GM12878 (cell line): ENCODE results near the gene UBAP2. TPM values are rescaled to one million over a fixed set of nuclear protein-coding genes. Genes with fewer than 3 reads are reported as not detected.

Experiments
- ATAC-seq: fragments of 200-7000 bp; cut with Tn5 transposase; 3 replicates; pipeline ENCODE4 v1.9.1; 2020; ENCODE audit warnings: mild to moderate bottlenecking, moderate library complexity
- BruUV-seq: library from RNA; stranded (reverse); fragments of 400-500 nt; replicated peaks from 2 replicates; lab custom pipeline; 2021; lab: Mats Ljungman, UMichigan
- CTCF ChIA-PET: fragments of 300-600 bp; sonication (Branson Sonifier 250); formaldehyde crosslinking; extraction: SDS; loops from one replicate; lab custom pipeline; 2021; ENCODE audit warnings: inconsistent platforms; lab: Yijun Ruan, JAX
- POLR2A ChIA-PET: fragments of 350-600 bp; formaldehyde crosslinking; extraction: SDS; loops from one replicate; lab custom pipeline; 2021; ENCODE audit warnings: inconsistent platforms; lab: Charles Lee
- RAD21 ChIA-PET: fragments of 300-600 bp; sonication (Branson Sonifier 250); formaldehyde crosslinking; loops from one replicate; lab custom pipeline; 2023; ENCODE audit warnings: antibody characterized with exemption; ENCODE audit not compliant: unreplicated experiment; lab: Charles Lee
- SMC1A ChIA-PET: fragments of 300-600 bp; sonication (Branson Sonifier 250); formaldehyde crosslinking; loops from one replicate; lab custom pipeline; 2023; ENCODE audit not compliant: unreplicated experiment, uncharacterized antibody; lab: Charles Lee
- DNase-seq: peaks from one replicate; pipeline ENCODE4 v3.0.0-alpha.2; 2011; ENCODE audit warnings: low read depth, low spot score
- FAIRE-seq: peaks from 3 replicates; lab custom pipeline; 2011; peaks lifted over from hg19 to GRCh38; lab: Jason Lieb, UNC
- H2AFZ ChIP-seq: 2 replicates; pipeline ENCODE4 v1.6.0; 2011; ENCODE audit warnings: low read depth, low read length, control low read depth; ENCODE audit not compliant: control insufficient read depth
- H3K27ac ChIP-seq: 2 replicates; pipeline ENCODE4 v1.5.1; 2011; ENCODE audit warnings: control low read depth; ENCODE audit not compliant: control insufficient read depth, insufficient read depth
- H3K27me3 ChIP-seq, 2 experiments: replicated peaks in 1 of 2; 2 replicates each; pipeline versions ENCODE4 v1.6.0 to v1.6.1; 2011; ENCODE audit warnings: low read length in 1 of 2; ENCODE audit not compliant: control insufficient read depth in 2 of 2, insufficient read depth in 2 of 2
- H3K36me3 ChIP-seq, 2 experiments: 2 replicates each; pipeline ENCODE4 v1.5.1; 2011; ENCODE audit warnings: low read length in 1 of 2; ENCODE audit not compliant: control insufficient read depth in 2 of 2, insufficient read depth in 2 of 2
- H3K4me1 ChIP-seq: 2 replicates; pipeline ENCODE4 v1.6.1; 2011; ENCODE audit warnings: mild to moderate bottlenecking, low read length, moderate library complexity, mixed read lengths; ENCODE audit not compliant: control insufficient read depth, insufficient read depth
- H3K4me2 ChIP-seq: 2 replicates; pipeline ENCODE4 v1.6.0; 2011; ENCODE audit warnings: control low read depth; ENCODE audit not compliant: control insufficient read depth, insufficient read depth
- H3K4me3 ChIP-seq: fragments of 200-600 bp; sonication (generic); 2 replicates; pipeline ENCODE4 v1.5.1; 2016
- H3K79me2 ChIP-seq: 2 replicates; pipeline ENCODE4 v1.6.0; 2011; ENCODE audit warnings: low read length; ENCODE audit not compliant: control insufficient read depth, insufficient read depth
- H3K9ac ChIP-seq: 2 replicates; pipeline ENCODE4 v1.8.0; 2011; ENCODE audit warnings: low read length, control low read depth, mixed read lengths; ENCODE audit not compliant: control insufficient read depth, insufficient read depth
- H3K9me3 ChIP-seq: replicated peaks from 3 replicates; pipeline ENCODE4 v1.5.1; 2011; ENCODE audit warnings: mild to moderate bottlenecking, low read length; ENCODE audit not compliant: control insufficient read depth, insufficient read depth
- H4K20me1 ChIP-seq: 2 replicates; pipeline ENCODE4 v1.6.0; 2011; ENCODE audit not compliant: control insufficient read depth, insufficient read depth
- BHLHE40 ChIP-seq, 2 experiments: fragments of 450-650 bp in 1 of 2; IDR thresholded peaks; 2 replicates each; pipeline ENCODE4 v1.6.1; 2011 to 2017; ENCODE audit warnings: low read depth in 2 of 2, borderline replicate concordance in 1 of 2, improper control_type of control experiment in 1 of 2, low read length in 1 of 2, mild to moderate bottlenecking in 1 of 2
- NFXL1 ChIP-seq: fragments of 450-650 bp; IDR thresholded peaks from 2 replicates; pipeline ENCODE4 v1.6.1; 2017; ENCODE audit warnings: antibody characterized with exemption, mild to moderate bottlenecking, borderline replicate concordance
- SMAD1 ChIP-seq: fragments of 450-650 bp; IDR thresholded peaks from 2 replicates; pipeline ENCODE4 v1.6.1; 2018; ENCODE audit warnings: mild to moderate bottlenecking, low read depth; ENCODE audit not compliant: partially characterized antibody
- SREBF1 ChIP-seq: IDR thresholded peaks from 2 replicates; pipeline ENCODE4 v1.6.1; 2012; ENCODE audit warnings: mild to moderate bottlenecking, low read length
- WGBS: methylation state at CpG from one replicate; pipeline ENCODE4 v1.1.6; 2016; ENCODE audit warnings: low lambda C conversion rate; ENCODE audit not compliant: insufficient replicate concordance, insufficient coverage; ENCODE audit errors: missing lambda C conversion rate; 5-methylcytosine and 5-hydroxymethylcytosine counted together
- in situ Hi-C: fragments of 300-500 bp; cut with MboI; formaldehyde crosslinking; loops from 9 replicates; pipeline ENCODE4 v1.14.3; 2018; ENCODE audit warnings: mixed read lengths
- intact Hi-C: fragments of 100-400 bp; cut with micrococcal nuclease; formaldehyde crosslinking; loops from one replicate; pipeline ENCODE4 v1.14.2; 2022; ENCODE audit not compliant: unreplicated experiment
- polyA plus RNA-seq, 11 experiments: library from polyadenylated mRNA; depleted of rRNA in 4 of 11; unstranded in 6 of 11; stranded (reverse) in 5 of 11; fragments of >200 nt; fragmentation: Nextera tagmentation in 4 of 11; fragmentation: Illumina TruSeq in 1 of 11; extraction: Ambion mirVana in 4 of 11; extraction: Trizol in 1 of 11; gene quantifications; 1 replicate in 1 of 11; 2 replicates in 10 of 11; pipeline versions ENCODE4 v1.2.1 to v1.2.3, GENCODE V29; 2011 to 2016; ENCODE audit warnings: inconsistent platforms in 2 of 11, missing spikeins in 2 of 11, low read depth in 1 of 11
- total RNA-seq, 4 experiments: library from RNA; depleted of rRNA in 3 of 4; stranded (reverse); fragments of >200 nt in 3 of 4; fragmentation: Illumina TruSeq in 1 of 4; extraction: Trizol in 1 of 4; gene quantifications; 2 replicates each; pipeline versions ENCODE4 v1.2.1 to v1.2.3, GENCODE V29; 2013 to 2021

The UBAP2 gene
- total and polyA plus RNA-seq, 10 of the 15 experiments (the other 5 are each of a cell fraction or from before 2014, with no cell fraction given): 8.5 to 48.2 (median 28.1) TPM

DNA sequence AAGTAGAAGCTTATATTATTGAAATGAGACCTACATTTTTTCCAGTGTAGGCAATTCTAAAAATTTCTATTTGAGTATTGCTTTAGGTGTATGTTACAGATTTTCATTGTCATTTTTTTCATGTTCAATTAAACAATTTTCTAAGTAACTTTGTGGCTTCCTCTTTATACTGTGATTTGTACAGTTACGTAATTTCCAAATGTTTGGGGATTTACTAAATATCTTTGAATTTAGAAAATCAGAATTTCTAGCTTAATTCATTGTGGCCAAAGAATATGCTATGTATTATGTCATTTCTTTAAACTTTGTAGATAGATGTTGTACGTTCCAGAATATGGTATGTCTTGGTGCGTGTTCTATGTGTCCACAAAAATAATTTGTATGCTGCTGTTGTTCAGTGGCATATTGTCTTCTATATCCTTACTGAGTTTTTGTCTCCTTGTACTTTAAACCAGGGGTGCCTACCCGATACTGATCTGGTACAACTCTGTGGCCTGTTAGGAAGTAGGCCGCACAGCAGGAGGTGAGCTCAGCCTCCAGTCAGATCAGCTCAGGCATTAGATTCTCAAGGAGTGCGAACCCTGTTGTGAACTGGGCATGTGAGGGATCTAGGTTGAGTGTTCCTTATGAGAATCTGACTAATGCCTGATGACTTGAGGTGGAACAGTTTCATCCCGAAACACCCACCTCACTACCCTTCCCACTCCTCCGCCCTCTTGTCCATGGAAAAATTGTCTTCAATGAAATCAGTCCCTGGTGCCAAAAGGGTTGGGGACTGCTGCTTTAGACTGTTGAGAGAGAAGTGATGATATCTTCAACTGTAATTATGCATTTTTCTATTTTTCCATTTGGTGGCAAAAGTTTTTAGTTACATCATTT is 168.2 kb downstream of the UBAP2 start:
- DNase-seq (no peak), ATAC-seq (no peak), FAIRE-seq (no peak)
- no peak overlapping the region for H3K27ac ChIP-seq
- SMC1A ChIA-PET: no interaction called here
- H3K4me2 ChIP-seq: no peak overlapping the region
- CTCF ChIA-PET: interaction anchor here (3.1 kb wide), 1 partner anchor 66 kb away, joined by 10 read pairs; no protein-coding TSS in a partner anchor
- BruUV-seq: no TSS peak
- no peaks in the 10 kb centered on the region for H3K4me1 ChIP-seq
- 98% methylated on average over 8 of the region's 8 CpGs for WGBS
- H3K4me3 ChIP-seq: no peak overlapping the region
- H2AFZ ChIP-seq: no peak overlapping the region
- H3K36me3 ChIP-seq: no peaks in the 10 kb centered on the region; a peak in 2 of 4 replicates
- POLR2A ChIA-PET: interaction anchor here (0.5 kb wide), 1 partner anchor 16 kb away, joined by 3 read pairs; no protein-coding TSS in a partner anchor
- H3K79me2 ChIP-seq: peaks cover 52% of the 10 kb centered on the region
- TF ChIP-seq BHLHE40 (IDR thresholded peaks at IDR 0.05; ENCODE audit: borderline replicate concordance in 1 of 2, low read depth in 2 of 2, low read length in 1 of 2) (no peak), SREBF1 (no peak), NFXL1 (no peak), SMAD1 (no peak)
- in situ Hi-C loops: loop anchor here (5.0 kb wide), 1 partner anchor 48 kb away; no protein-coding TSS in a partner anchor
- RAD21 ChIA-PET: interaction anchor here (1.1 kb wide), 1 partner anchor 33 kb away, joined by 3 read pairs; no protein-coding TSS in a partner anchor
- H3K27me3 ChIP-seq: no peaks in the 10 kb centered on the region
- intact Hi-C loops: no loop called here
- H4K20me1 ChIP-seq: no peaks in the 10 kb centered on the region
- H3K9me3 ChIP-seq: no peaks in the 10 kb centered on the region
- H3K9ac ChIP-seq: no peak overlapping the region
